Measurements from ENCODE around the gene NDST4. TPM values are rescaled to one million over a fixed set of nuclear protein-coding genes. Genes with fewer than 3 reads are reported as not detected.

Gene NDST4
- total RNA-seq, 1 experiment from 2014 or later: not detected

GRCh38 chr4:114883641-114884040 is 229.8 kb downstream of the NDST4 start:
- no TSS peak for BruUV-seq (replicated peaks)
- no peak overlapping the region for H3K27ac ChIP-seq (ENCODE audit: low read depth, low read length)
- RAD21 ChIA-PET (ENCODE audit: low non-redundant PET in 1 of 2, low total read pairs in 2 of 2, uncharacterized antibody in 2 of 2, unreplicated experiment in 2 of 2): no interaction called here
- H3K9me3 ChIP-seq (ENCODE audit: control insufficient read depth in 1 of 2, insufficient read depth in 1 of 2, low read depth in 1 of 2, low read length in 2 of 2): no peaks in the 10 kb centered on the region
- TF ChIP-seq FOSL1 (IDR thresholded peaks at IDR 0.05; ENCODE audit: low read depth) (no peak), MAX (IDR thresholded peaks at IDR 0.05) (no peak), TCF7L2 (IDR thresholded peaks at IDR 0.05; ENCODE audit: borderline replicate concordance, extremely low read depth, insufficient read depth, insufficient read length) (no peak), CEBPB (IDR thresholded peaks at IDR 0.05; ENCODE audit: low read depth) (no peak), REST (IDR thresholded peaks at IDR 0.05; ENCODE audit: low read depth) (no peak), ELF1 (IDR thresholded peaks at IDR 0.05; ENCODE audit: borderline replicate concordance, low read depth) (no peak), EZH2 (IDR thresholded peaks at IDR 0.05) (no peak), POLR2AphosphoS5 (IDR thresholded peaks at IDR 0.05; ENCODE audit: low read depth, low read length) (no peak), ATF3 (IDR thresholded peaks at IDR 0.05) (no peak), CBX3 (IDR thresholded peaks at IDR 0.05; ENCODE audit: low read depth) (no peak), POLR2A (IDR thresholded peaks at IDR 0.05; ENCODE audit: borderline replicate concordance, extremely low read depth, insufficient read depth, insufficient read length) (no peak), RAD21 (IDR thresholded peaks at IDR 0.05; ENCODE audit: low read depth) (no peak), ZFX (IDR thresholded peaks at IDR 0.05) (no peak), EZH2phosphoT487 (IDR thresholded peaks at IDR 0.05; ENCODE audit: borderline replicate concordance) (no peak), SP1 (IDR thresholded peaks at IDR 0.05; ENCODE audit: low read depth) (no peak), SRF (IDR thresholded peaks at IDR 0.05; ENCODE audit: low read depth) (no peak), CTCF (IDR thresholded peaks at IDR 0.05 in 2 of 3, conservative IDR thresholded peaks at IDR 0.05 in 1 of 3; ENCODE audit: borderline replicate concordance in 1 of 3, insufficient read depth in 1 of 3, low read depth in 2 of 3, low read length in 2 of 3) (no peak), SIN3A (IDR thresholded peaks at IDR 0.05; ENCODE audit: low read depth) (no peak), ZBTB33 (IDR thresholded peaks at IDR 0.05; ENCODE audit: extremely low read depth, insufficient replicate concordance, low read length) (no peak), ZNF274 (IDR thresholded peaks at IDR 0.05; ENCODE audit: low read depth, low read length) (no peak)
- H3K4me3 ChIP-seq (replicated peaks in 1 of 2; ENCODE audit: low read depth in 1 of 2, low read length in 2 of 2): no peak overlapping the region
- POLR2A ChIA-PET: no interaction called here
- H3K27me3 ChIP-seq (ENCODE audit: insufficient read depth, low read length): no peaks in the 10 kb centered on the region
- no peak overlapping the region for H2AFZ ChIP-seq (ENCODE audit: low read depth, low read length, poor library complexity, severe bottlenecking)
- no peaks in the 10 kb centered on the region for H4K20me1 ChIP-seq (ENCODE audit: insufficient read depth)
- no peak for DNase-seq (ENCODE audit: low read depth, low spot score)
- H3K9ac ChIP-seq (ENCODE audit: low read length): no peak overlapping the region
- no peaks in the 10 kb centered on the region for H3K36me3 ChIP-seq (ENCODE audit: control insufficient read depth in 1 of 2, insufficient read depth in 2 of 2, low read length in 2 of 2)
- intact Hi-C loops (cut with micrococcal nuclease): no loop called here
- no peak overlapping the region for H3K4me2 ChIP-seq (ENCODE audit: low read length)
- no peak for ATAC-seq
- no peaks in the 10 kb centered on the region for H3K79me2 ChIP-seq (ENCODE audit: insufficient read depth, low read length)
- CTCF ChIA-PET: no interaction called here
- no peaks in the 10 kb centered on the region for H3K4me1 ChIP-seq (ENCODE audit: control insufficient read depth in 1 of 2, insufficient read depth in 2 of 2, low read length in 2 of 2)
- no peaks in the 10 kb centered on the region for H3K9me2 ChIP-seq (ENCODE audit: insufficient read depth)

Measured in HCT116 (cell line).